ENCODE data around the gene OSBPL10.
"Not testable (repeated sequence)": the region's sequence is repeated elsewhere in the genome, so short reads cannot be mapped to it uniquely, and the experiment has no call there.

OSBPL10 gene, protein sequence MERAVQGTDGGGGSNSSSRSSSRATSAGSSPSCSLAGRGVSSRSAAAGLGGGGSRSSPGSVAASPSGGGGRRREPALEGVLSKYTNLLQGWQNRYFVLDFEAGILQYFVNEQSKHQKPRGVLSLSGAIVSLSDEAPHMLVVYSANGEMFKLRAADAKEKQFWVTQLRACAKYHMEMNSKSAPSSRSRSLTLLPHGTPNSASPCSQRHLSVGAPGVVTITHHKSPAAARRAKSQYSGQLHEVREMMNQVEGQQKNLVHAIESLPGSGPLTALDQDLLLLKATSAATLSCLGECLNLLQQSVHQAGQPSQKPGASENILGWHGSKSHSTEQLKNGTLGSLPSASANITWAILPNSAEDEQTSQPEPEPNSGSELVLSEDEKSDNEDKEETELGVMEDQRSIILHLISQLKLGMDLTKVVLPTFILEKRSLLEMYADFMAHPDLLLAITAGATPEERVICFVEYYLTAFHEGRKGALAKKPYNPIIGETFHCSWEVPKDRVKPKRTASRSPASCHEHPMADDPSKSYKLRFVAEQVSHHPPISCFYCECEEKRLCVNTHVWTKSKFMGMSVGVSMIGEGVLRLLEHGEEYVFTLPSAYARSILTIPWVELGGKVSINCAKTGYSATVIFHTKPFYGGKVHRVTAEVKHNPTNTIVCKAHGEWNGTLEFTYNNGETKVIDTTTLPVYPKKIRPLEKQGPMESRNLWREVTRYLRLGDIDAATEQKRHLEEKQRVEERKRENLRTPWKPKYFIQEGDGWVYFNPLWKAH

GRCh38 chr3:31981206-31982181 lies at the start of gene OSBPL10, which contains the start of gene ZNF860:
TSS of gene OSBPL10 (minus strand) at chr3:31981262. CDS start at chr3:31981179, 83 bp downstream.
TSS of gene ZNF860 (plus strand) at chr3:31981750. CDS start at chr3:31989080, 7,330 bp downstream.
- Histone ChIP-seq H3K4me3 (ENCODE audit: low read length) (peak within 1 kb of the TSS; percentile 51), H3K4me1 (ENCODE audit: insufficient read depth, low read length) (peaks cover 12% of the 10 kb centered on the region), H3K9me3 (ENCODE audit: low read length) (no peaks in the 10 kb centered on the region), H3K27me3 (ENCODE audit: insufficient read depth, low read length) (peaks cover 27% of the 10 kb centered on the region), H3K36me3 (ENCODE audit: insufficient read depth, low read length) (no peaks in the 10 kb centered on the region), H2AFZ (ENCODE audit: low read depth, low read length) (peak within 1 kb of the TSS; percentile 98)

- Histone ChIP-seq H3K4me3 (ENCODE audit: low read length) (no peak overlapping the region), H3K4me1 (ENCODE audit: insufficient read depth, low read length) (no peaks in the 10 kb centered on the region), H3K27me3 (ENCODE audit: insufficient read depth, low read length) (no peaks in the 10 kb centered on the region), H3K36me3 (ENCODE audit: insufficient read depth, low read length) (no peaks in the 10 kb centered on the region), H3K9me3 (ENCODE audit: low read length) (no peaks in the 10 kb centered on the region), H2AFZ (ENCODE audit: low read depth, low read length) (no peak overlapping the region)
Measured at GRCh38 chr3:32026593-32026992, 45.5 kb upstream of the OSBPL10 start.

GRCh38 chr3:32022947-32023346 lies 41.9 kb upstream of the OSBPL10 start:
- Histone ChIP-seq H3K4me1 (ENCODE audit: insufficient read depth, low read length) (no peaks in the 10 kb centered on the region), H3K9me3 (ENCODE audit: low read length) (no peaks in the 10 kb centered on the region), H3K4me3 (ENCODE audit: low read length) (no peak overlapping the region), H3K27me3 (ENCODE audit: insufficient read depth, low read length) (no peaks in the 10 kb centered on the region), H2AFZ (ENCODE audit: low read depth, low read length) (no peak overlapping the region), H3K36me3 (ENCODE audit: insufficient read depth, low read length) (no peaks in the 10 kb centered on the region)

DNA sequence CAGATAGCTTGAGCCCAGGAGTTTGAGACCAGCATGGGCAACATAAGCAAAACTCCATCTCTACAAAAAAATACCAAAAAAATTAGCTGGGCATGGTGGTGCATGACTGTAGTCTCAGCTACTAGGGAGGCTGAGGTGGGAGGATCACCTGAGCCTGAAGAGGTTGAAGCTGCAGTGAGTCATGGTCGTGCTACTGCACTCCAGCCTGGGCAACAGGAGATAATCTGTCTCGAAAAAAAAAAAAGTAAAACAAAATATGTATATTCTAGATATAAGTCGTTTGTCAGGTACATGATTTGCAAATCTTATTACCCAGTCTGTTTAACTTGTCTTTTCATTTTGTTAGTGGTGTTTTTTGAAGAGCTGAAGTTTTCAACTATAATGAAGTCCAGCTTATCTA lies 40.7 kb upstream of the OSBPL10 start:
- Histone ChIP-seq H3K27me3 (ENCODE audit: insufficient read depth, low read length) (no peaks in the 10 kb centered on the region), H3K4me1 (ENCODE audit: insufficient read depth, low read length) (no peaks in the 10 kb centered on the region), H3K9me3 (ENCODE audit: low read length) (no peaks in the 10 kb centered on the region), H3K36me3 (ENCODE audit: insufficient read depth, low read length) (no peaks in the 10 kb centered on the region), H3K4me3 (ENCODE audit: low read length) (no peak overlapping the region), H2AFZ (ENCODE audit: low read depth, low read length) (no peak overlapping the region)

GRCh38 chr3:32021155-32021554 lies 40.1 kb upstream of the OSBPL10 start:
- Histone ChIP-seq H2AFZ (ENCODE audit: low read depth, low read length) (no peak overlapping the region), H3K27me3 (ENCODE audit: insufficient read depth, low read length) (no peaks in the 10 kb centered on the region), H3K36me3 (ENCODE audit: insufficient read depth, low read length) (no peaks in the 10 kb centered on the region), H3K4me1 (ENCODE audit: insufficient read depth, low read length) (no peaks in the 10 kb centered on the region), H3K4me3 (ENCODE audit: low read length) (no peak overlapping the region), H3K9me3 (ENCODE audit: low read length) (no peaks in the 10 kb centered on the region)

- Histone ChIP-seq H3K4me3 (ENCODE audit: low read length) (no peak overlapping the region), H3K36me3 (ENCODE audit: insufficient read depth, low read length) (no peaks in the 10 kb centered on the region), H2AFZ (ENCODE audit: low read depth, low read length) (no peak overlapping the region), H3K4me1 (ENCODE audit: insufficient read depth, low read length) (no peaks in the 10 kb centered on the region), H3K27me3 (ENCODE audit: insufficient read depth, low read length) (no peaks in the 10 kb centered on the region), H3K9me3 (ENCODE audit: low read length) (no peaks in the 10 kb centered on the region)
Measured at GRCh38 chr3:32018757-32019564, 37.9 kb upstream of the OSBPL10 start.

GRCh38 chr3:32017286-32017685 lies 36.2 kb upstream of the OSBPL10 start:
- no peak overlapping the region for H2AFZ ChIP-seq (ENCODE audit: low read depth, low read length)
- H3K36me3 ChIP-seq (ENCODE audit: insufficient read depth, low read length) = no peaks in the 10 kb centered on the region
- H3K4me1 ChIP-seq (ENCODE audit: insufficient read depth, low read length) = no peaks in the 10 kb centered on the region
- H3K27me3 ChIP-seq (ENCODE audit: insufficient read depth, low read length) = no peaks in the 10 kb centered on the region
- no peak overlapping the region for H3K4me3 ChIP-seq (ENCODE audit: low read length)
- no peaks in the 10 kb centered on the region for H3K9me3 ChIP-seq (ENCODE audit: low read length)

GRCh38 chr3:32015638-32016037 lies 34.6 kb upstream of the OSBPL10 start:
- H2AFZ ChIP-seq (ENCODE audit: low read depth, low read length); H3K27me3 ChIP-seq (ENCODE audit: insufficient read depth, low read length); H3K9me3 ChIP-seq (ENCODE audit: low read length); H3K36me3 ChIP-seq (ENCODE audit: insufficient read depth, low read length); H3K4me3 ChIP-seq (ENCODE audit: low read length); H3K4me1 ChIP-seq (ENCODE audit: insufficient read depth, low read length): not testable (repeated sequence)

GRCh38 chr3:32010699-32011098 lies 29.6 kb upstream of the OSBPL10 start:
- H3K27me3 ChIP-seq (ENCODE audit: insufficient read depth, low read length); H3K4me1 ChIP-seq (ENCODE audit: insufficient read depth, low read length); H3K36me3 ChIP-seq (ENCODE audit: insufficient read depth, low read length); H3K9me3 ChIP-seq (ENCODE audit: low read length); H3K4me3 ChIP-seq (ENCODE audit: low read length); H2AFZ ChIP-seq (ENCODE audit: low read depth, low read length): not testable (repeated sequence)

- H3K36me3 ChIP-seq (ENCODE audit: insufficient read depth, low read length) = no peaks in the 10 kb centered on the region
- H3K27me3 ChIP-seq (ENCODE audit: insufficient read depth, low read length) = no peaks in the 10 kb centered on the region
- no peak overlapping the region for H3K4me3 ChIP-seq (ENCODE audit: low read length)
- H2AFZ ChIP-seq (ENCODE audit: low read depth, low read length) = no peak overlapping the region
- H3K4me1 ChIP-seq (ENCODE audit: insufficient read depth, low read length) = no peaks in the 10 kb centered on the region
- no peaks in the 10 kb centered on the region for H3K9me3 ChIP-seq (ENCODE audit: low read length)
Measured at GRCh38 chr3:32009957-32010356, 28.9 kb upstream of the OSBPL10 start.

DNA sequence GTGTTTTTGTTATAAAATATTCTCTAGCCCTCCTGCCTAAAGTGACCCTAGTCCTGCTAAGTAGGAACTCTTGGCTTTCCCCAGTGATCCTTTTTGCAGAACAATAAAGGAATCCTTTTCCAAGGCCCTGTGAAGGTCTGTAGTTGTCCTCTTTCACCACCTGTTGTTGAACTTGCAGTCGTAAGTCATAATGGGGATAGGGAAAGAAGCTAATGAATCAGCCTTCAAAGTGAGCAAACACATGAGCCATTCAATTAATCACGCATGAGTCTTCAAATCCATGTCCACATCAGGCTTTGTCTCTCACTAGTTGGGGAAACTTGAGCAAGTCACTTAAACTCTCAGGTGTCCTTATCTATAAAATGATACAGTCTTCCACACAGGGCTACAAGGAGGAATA lies 28.0 kb upstream of the OSBPL10 start:
- Histone ChIP-seq H3K36me3 (ENCODE audit: insufficient read depth, low read length) (no peaks in the 10 kb centered on the region), H3K9me3 (ENCODE audit: low read length) (no peaks in the 10 kb centered on the region), H2AFZ (ENCODE audit: low read depth, low read length) (no peak overlapping the region), H3K27me3 (ENCODE audit: insufficient read depth, low read length) (no peaks in the 10 kb centered on the region), H3K4me3 (ENCODE audit: low read length) (no peak overlapping the region), H3K4me1 (ENCODE audit: insufficient read depth, low read length) (no peaks in the 10 kb centered on the region)

GRCh38 chr3:32004113-32004765 lies 23.2 kb upstream of the OSBPL10 start:
- no peaks in the 10 kb centered on the region for H3K27me3 ChIP-seq (ENCODE audit: insufficient read depth, low read length)
- H3K36me3 ChIP-seq (ENCODE audit: insufficient read depth, low read length) = no peaks in the 10 kb centered on the region
- no peak overlapping the region for H2AFZ ChIP-seq (ENCODE audit: low read depth, low read length)
- H3K9me3 ChIP-seq (ENCODE audit: low read length) = no peaks in the 10 kb centered on the region
- no peak overlapping the region for H3K4me3 ChIP-seq (ENCODE audit: low read length)
- H3K4me1 ChIP-seq (ENCODE audit: insufficient read depth, low read length) = no peaks in the 10 kb centered on the region
